ENCODE results near the gene CHN2. TPM values are rescaled to one million over a fixed set of nuclear protein-coding genes. Genes with fewer than 3 reads are reported as not detected.

Gene CHN2
- total RNA-seq, 2 experiments from 2014 or later, result 1.7 to 1.8 TPM

DNA sequence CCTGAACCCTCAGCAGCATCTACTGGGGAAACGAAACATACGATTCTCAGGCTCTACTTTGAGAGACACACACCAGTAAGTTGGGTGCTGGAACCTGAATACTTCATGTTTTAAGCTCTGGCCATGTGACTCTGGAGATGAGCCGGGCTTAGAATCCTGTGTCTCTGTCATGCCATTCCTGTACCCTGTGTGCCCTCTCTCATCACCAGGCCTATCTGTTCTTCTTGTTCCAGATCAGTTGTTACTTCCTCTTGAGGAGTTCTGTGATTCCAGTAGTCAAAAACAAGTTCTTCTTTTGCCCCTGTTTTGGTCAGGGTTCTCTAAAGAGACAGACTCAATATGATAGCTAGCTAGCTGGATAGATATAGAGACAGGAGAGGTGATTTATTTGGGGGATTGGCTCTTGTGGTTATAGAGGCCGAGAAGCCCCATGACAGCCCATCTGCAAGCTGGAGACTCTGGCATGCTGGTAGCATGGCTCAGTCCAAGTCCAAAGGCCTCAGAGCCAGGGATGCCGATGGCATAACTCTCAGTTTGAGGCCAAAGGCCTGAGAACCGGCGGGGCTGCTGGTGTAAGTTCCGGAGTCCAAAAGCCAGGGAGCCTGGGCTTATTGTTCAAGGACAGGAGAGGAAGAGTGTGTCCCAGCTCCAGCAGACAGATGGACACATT lies 54.3 kb downstream of the CHN2 start:
- H3K36me3 Mint-ChIP-seq (ENCODE audit: low read depth), result no peaks in the 10 kb centered on the region
- TF ChIP-seq, protein P1, sequence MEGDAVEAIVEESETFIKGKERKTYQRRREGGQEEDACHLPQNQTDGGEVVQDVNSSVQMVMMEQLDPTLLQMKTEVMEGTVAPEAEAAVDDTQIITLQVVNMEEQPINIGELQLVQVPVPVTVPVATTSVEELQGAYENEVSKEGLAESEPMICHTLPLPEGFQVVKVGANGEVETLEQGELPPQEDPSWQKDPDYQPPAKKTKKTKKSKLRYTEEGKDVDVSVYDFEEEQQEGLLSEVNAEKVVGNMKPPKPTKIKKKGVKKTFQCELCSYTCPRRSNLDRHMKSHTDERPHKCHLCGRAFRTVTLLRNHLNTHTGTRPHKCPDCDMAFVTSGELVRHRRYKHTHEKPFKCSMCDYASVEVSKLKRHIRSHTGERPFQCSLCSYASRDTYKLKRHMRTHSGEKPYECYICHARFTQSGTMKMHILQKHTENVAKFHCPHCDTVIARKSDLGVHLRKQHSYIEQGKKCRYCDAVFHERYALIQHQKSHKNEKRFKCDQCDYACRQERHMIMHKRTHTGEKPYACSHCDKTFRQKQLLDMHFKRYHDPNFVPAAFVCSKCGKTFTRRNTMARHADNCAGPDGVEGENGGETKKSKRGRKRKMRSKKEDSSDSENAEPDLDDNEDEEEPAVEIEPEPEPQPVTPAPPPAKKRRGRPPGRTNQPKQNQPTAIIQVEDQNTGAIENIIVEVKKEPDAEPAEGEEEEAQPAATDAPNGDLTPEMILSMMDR (IDR thresholded peaks at IDR 0.05), result no peak
- no peaks in the 10 kb centered on the region for H3K27me3 Mint-ChIP-seq
- DNase-seq, result no peak
- no peak overlapping the region for H3K4me3 Mint-ChIP-seq
- no peak overlapping the region for H3K27ac Mint-ChIP-seq
- peaks cover 20% of the 10 kb centered on the region for H3K4me1 Mint-ChIP-seq (ENCODE audit: low read depth)
- ChIA-PET POLR2A (no interaction called here), CTCF (interaction anchor here (0.9 to 1.3 kb wide), 2 partner anchors 9 to 59 kb away, joined by 3 read pairs; no protein-coding TSS in a partner anchor)
- ATAC-seq, result no peak
- intact Hi-C loops (cut with micrococcal nuclease), result no loop called here
- H3K9me3 Mint-ChIP-seq, result no peaks in the 10 kb centered on the region

DNA sequence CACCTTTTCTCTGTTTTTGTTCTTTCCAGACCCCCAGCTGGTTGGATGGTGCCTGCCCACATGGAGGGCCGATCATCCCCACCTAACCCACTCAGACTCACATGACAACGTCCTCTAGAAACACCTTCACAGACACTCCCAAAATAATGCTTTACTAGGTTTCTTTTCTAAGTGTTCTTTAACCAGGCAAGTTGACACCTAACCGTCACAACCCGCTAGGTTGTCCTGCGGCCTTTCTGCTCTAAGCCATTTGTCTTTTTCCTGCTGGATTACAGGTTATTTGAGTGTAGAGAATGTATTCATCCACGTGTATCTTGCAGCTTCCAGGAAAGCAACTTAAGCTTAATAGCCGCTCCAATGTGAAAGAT lies 54.8 kb downstream of the CHN2 start:
- Mint-ChIP-seq H3K36me3 (ENCODE audit: low read depth) (no peaks in the 10 kb centered on the region), H3K9me3 (no peaks in the 10 kb centered on the region), H3K4me3 (no peak overlapping the region), H3K27me3 (no peaks in the 10 kb centered on the region), H3K4me1 (ENCODE audit: low read depth) (peaks cover 15% of the 10 kb centered on the region), H3K27ac (no peak overlapping the region)
- intact Hi-C loops (cut with micrococcal nuclease), result no loop called here
- no peak for DNase-seq
- ChIA-PET POLR2A (no interaction called here), CTCF (no interaction called here)
- no peak for ATAC-seq
- TF ChIP-seq, protein P1 (IDR thresholded peaks at IDR 0.05), result no peak

GRCh38 chr7:29249860-29250259 lies 55.3 kb downstream of the CHN2 start:
- TF ChIP-seq, protein P1 (IDR thresholded peaks at IDR 0.05), result no peak
- ChIA-PET POLR2A (no interaction called here), CTCF (no interaction called here)
- Mint-ChIP-seq H3K36me3 (ENCODE audit: low read depth) (no peaks in the 10 kb centered on the region), H3K4me1 (ENCODE audit: low read depth) (peaks cover 12% of the 10 kb centered on the region), H3K27me3 (no peaks in the 10 kb centered on the region), H3K9me3 (no peaks in the 10 kb centered on the region), H3K27ac (no peak overlapping the region), H3K4me3 (no peak overlapping the region)
- no peak for DNase-seq
- intact Hi-C loops (cut with micrococcal nuclease), result no loop called here
- ATAC-seq, result no peak

DNA sequence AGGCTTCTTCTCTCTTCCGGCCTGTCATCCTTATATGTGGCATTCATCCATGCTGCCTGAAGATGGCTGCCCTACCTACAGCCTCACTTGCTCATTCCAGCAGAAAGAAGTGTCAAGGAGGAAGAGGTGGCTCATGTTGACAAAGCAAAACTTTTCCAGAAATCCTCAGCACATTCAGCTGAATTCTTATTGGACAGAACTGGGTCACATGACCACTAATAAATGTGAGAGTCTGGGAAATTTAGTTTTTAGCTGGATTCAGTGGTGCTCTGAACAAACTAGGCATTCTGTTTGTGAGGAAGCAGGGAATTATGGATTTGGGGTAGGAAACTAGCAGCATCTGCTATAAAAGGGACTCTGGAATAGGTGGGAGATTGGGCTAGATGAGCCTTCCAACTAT lies 58.6 kb downstream of the CHN2 start:
- Mint-ChIP-seq H3K36me3 (ENCODE audit: low read depth) (no peaks in the 10 kb centered on the region), H3K27ac (no peak overlapping the region), H3K27me3 (no peaks in the 10 kb centered on the region), H3K9me3 (no peaks in the 10 kb centered on the region), H3K4me1 (ENCODE audit: low read depth) (peaks cover 11% of the 10 kb centered on the region), H3K4me3 (no peak overlapping the region)
- intact Hi-C loops (cut with micrococcal nuclease), result no loop called here
- POLR2A ChIA-PET, result interaction anchor here (1.1 kb wide), 1 partner anchor 21 kb away, joined by 3 read pairs; no protein-coding TSS in a partner anchor
- TF ChIP-seq, protein P1 (IDR thresholded peaks at IDR 0.05), result no peak
- ATAC-seq (no peak), DNase-seq (no peak)
- CTCF ChIA-PET, result interaction anchor here (1.6 kb wide), 1 partner anchor 155 kb away, joined by 4 read pairs; no protein-coding TSS in a partner anchor

- no peaks in the 10 kb centered on the region for H3K27me3 Mint-ChIP-seq
- no peaks in the 10 kb centered on the region for H3K9me3 Mint-ChIP-seq
- TF ChIP-seq, protein P1 (IDR thresholded peaks at IDR 0.05), result no peak
- H3K27ac Mint-ChIP-seq, result no peak overlapping the region
- ATAC-seq, result peak; percentile 53
- ChIA-PET POLR2A (interaction anchor here (0.7 kb wide), 1 partner anchor 118 kb away, joined by 4 read pairs; no protein-coding TSS in a partner anchor), CTCF (interaction anchor here (1.6 kb wide), 2 partner anchors 15 to 154 kb away, joined by 4 to 6 read pairs; no protein-coding TSS in a partner anchor)
- intact Hi-C loops (cut with micrococcal nuclease), result no loop called here
- no peaks in the 10 kb centered on the region for H3K36me3 Mint-ChIP-seq (ENCODE audit: low read depth)
- no peak for DNase-seq
- peaks cover 11% of the 10 kb centered on the region for H3K4me1 Mint-ChIP-seq (ENCODE audit: low read depth)
- H3K4me3 Mint-ChIP-seq, result no peak overlapping the region
These were observed 60.0 kb downstream of the CHN2 start for GRCh38 chr7:29254591-29254990.

Data from activated CD8-positive, alpha-beta T cell treated with anti-CD3 and anti-CD28 coated beads for 36 hours (primary cell).